ENCODE measurements around the gene EFCAB13. TPM values are rescaled to one million over a fixed set of nuclear protein-coding genes. Genes with fewer than 3 reads are reported as not detected.

The EFCAB13 gene, protein sequence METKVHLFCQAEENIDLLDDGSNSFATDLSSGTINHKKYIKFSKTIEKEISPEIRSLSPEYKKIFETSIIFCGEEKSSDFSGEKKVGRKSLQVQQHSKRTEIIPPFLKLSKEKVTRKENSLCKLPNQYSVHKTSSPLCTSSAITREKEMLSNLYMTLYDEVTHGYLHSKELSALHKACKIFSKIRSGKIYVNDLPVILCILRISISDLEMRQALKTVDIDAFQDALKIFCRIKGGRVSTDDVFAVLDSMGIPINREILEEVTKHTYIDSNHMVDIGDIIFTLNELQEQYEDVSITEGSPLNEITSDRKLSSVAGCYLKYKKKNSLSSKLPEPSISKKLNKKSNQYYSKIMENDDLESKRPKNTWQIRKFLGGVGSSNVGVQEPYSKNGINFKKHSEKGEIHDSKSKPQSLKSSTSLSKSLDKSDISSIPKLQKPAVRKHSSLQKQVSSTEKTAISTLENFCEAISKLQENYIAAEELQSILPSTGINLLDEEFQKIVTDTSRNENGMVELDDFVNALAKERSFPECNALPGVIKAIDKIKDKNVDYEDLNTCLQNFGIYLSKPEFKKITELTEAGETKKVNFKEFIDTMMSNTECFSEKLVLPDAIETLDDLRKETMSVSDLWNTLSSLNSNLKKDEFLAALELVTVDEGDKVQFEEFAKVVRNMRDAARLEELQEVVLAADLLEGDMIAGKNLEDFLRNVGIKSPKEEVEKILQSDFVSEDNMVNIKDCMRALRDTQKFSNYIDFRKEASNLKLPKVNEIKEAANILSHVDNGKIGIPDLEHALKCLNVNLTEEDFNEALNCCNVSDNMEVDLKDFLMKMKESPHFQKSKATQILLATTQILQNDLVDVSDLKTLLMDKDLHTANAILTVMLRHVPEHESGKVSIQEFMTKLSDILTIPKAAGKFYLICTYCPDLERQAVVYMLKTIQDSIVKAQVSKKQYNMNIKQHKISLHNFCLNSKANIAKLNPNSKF
- 6.0 and 7.0 TPM in 2 replicates for total RNA-seq

DNA sequence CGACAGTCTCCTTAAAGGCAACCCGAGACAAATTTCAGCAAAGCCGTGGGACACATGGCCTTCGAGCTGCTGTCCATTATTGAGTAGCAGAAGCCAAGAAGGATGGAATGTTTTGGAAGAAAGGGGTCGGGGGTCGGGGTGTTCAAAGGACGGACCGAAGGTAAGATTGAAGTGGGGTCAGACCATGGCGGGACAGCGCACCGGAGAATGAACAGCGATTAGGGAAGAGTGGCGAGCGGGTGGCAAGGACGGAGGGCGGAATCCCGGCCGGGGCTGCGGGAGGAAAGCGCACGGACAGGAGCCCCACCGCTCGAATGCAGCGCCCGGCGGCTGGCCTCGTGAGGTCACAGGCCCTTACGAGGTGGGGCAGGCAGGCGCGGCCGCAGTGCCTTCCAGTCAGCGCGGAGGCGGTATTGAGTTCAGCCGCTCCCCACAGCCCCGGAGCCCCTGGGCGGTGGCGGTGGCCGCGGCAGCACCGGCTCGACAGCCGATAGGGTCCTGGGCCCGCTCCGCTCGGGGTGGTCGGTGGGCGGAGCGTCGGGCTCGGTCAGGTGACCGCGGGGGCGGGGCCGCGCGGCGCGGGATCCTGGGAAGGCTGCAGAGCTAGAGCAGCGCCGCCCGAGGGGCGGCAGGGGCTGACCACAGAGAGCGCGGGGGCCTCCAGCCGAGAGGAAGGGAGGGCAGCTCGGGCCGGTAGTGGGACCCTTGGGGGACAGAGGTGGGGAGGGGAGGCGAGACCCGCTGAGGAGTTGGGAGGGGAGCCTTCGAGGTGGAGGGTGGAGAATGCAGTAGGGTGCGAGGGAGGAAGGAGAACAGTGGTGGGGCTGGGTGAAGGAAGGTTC lies at the start of gene EFCAB13:
TSS of gene EFCAB13 (plus strand) at position 574 of the 842 bp plus-strand sequence. CDS start 4,399 bp downstream, outside the sequence.

Other genes starting within 250 kb of the EFCAB13 start
- 189 and 217 TPM in 2 replicates for gene CDC27, start 134.7 kb upstream of the EFCAB13 start, total RNA-seq
- 0.50 and 0.66 TPM in 2 replicates for gene MYL4, start 114.6 kb upstream of the EFCAB13 start, total RNA-seq
- 86.4 and 102 TPM in 2 replicates for gene ITGB3, start 70.1 kb upstream of the EFCAB13 start, total RNA-seq
- gene NPEPPS, start 207.2 kb downstream of the EFCAB13 start, total RNA-seq = 130 and 142 TPM in 2 replicates

Measured in thoracic aorta endothelial cell (primary cell).